Uterus (tissue), 4 donors: ENCODE measurements around the gene TEX19. TPM values are rescaled to one million over a fixed set of nuclear protein-coding genes. Genes with fewer than 3 reads are reported as not detected.

Source experiments
- DNase-seq, 2 donors: peaks; one replicate each; pipeline ENCODE4 v3.0.0-alpha.2; 2019 to 2020
- H3K27ac ChIP-seq, 2 donors: fragments of 200-600 bp; sonication (generic); 1 replicate in 1 of 2; 2 replicates in 1 of 2; pipeline ENCODE4 v1.5.1; 2016 to 2018
- H3K27me3 ChIP-seq, 2 donors: fragments of 200-600 bp; sonication (generic); one replicate each; pipeline ENCODE4 v1.5.1; 2018 to 2019; ENCODE audit warnings: control low read depth in 1 of 2
- H3K36me3 ChIP-seq, 2 donors: fragments of 200-600 bp; sonication (generic); one replicate each; pipeline ENCODE4 v1.5.1; 2019; ENCODE audit warnings: control low read depth in 1 of 2
- H3K4me1 ChIP-seq, 2 donors: fragments of 200-600 bp; sonication (generic); one replicate each; pipeline ENCODE4 v1.5.1; 2018 to 2019; ENCODE audit warnings: control low read depth in 1 of 2
- H3K4me3 ChIP-seq, 2 donors: fragments of 200-600 bp; sonication (generic); 1 replicate in 1 of 2; 2 replicates in 1 of 2; pipeline ENCODE4 v1.5.1; 2018 to 2019; ENCODE audit warnings: mild to moderate bottlenecking in 1 of 2
- H3K9me3 ChIP-seq, 2 donors: fragments of 200-600 bp; sonication (generic); one replicate each; pipeline ENCODE4 v1.5.1; 2019; ENCODE audit warnings: control low read depth in 1 of 2
- CTCF ChIP-seq, 4 experiments: fragments of 200-600 bp in 2 of 4; fragments of 450-650 bp in 2 of 4; sonication (generic) in 2 of 4; IDR thresholded peaks; one replicate each; pipeline ENCODE4 v1.5.1; 2016 to 2019; ENCODE audit warnings: antibody characterized with exemption in 4 of 4, mild to moderate bottlenecking in 2 of 4, moderate library complexity in 1 of 4
- POLR2A ChIP-seq, 2 donors: fragments of 450-650 bp; IDR thresholded peaks; one replicate each; pipeline ENCODE4 v1.6.1; 2016; ENCODE audit warnings: antibody characterized with exemption in 2 of 2, mild to moderate bottlenecking in 1 of 2, moderate library complexity in 1 of 2
- intact Hi-C: fragments of 100-400 bp; cut with DNase I; formaldehyde crosslinking; loops from one replicate; pipeline ENCODE4 v1.15.1; 2023; ENCODE audit warnings: low total_unique reads
- total RNA-seq, 4 donors: library from RNA; depleted of rRNA in 3 of 4; stranded (reverse); fragments of >200 nt in 3 of 4; gene quantifications; one replicate each; pipeline versions ENCODE4 v1.1.0 to v1.2.4, GENCODE V29; 2014 to 2023
- donor health status: DM: yes; HTN: yes; CAD: no.

The TEX19 gene
- total RNA-seq, 4 donors from 2014 or later, result not detected

GRCh38 chr17:82405051-82405450 is 46.0 kb downstream of the TEX19 start:
- H3K27ac ChIP-seq, result no peak overlapping the region
- no peaks in the 10 kb centered on the region for H3K36me3 ChIP-seq
- no peak for DNase-seq
- no peaks in the 10 kb centered on the region for H3K9me3 ChIP-seq
- no peaks in the 10 kb centered on the region for H3K27me3 ChIP-seq
- TF ChIP-seq POLR2A (IDR thresholded peaks at IDR 0.05) (no peak), CTCF (IDR thresholded peaks at IDR 0.05) (no peak)
- H3K4me1 ChIP-seq, result no peaks in the 10 kb centered on the region
- intact Hi-C loops, result no loop called here
- no peak overlapping the region for H3K4me3 ChIP-seq

- Histone ChIP-seq H3K36me3 (no peaks in the 10 kb centered on the region), H3K4me1 (no peaks in the 10 kb centered on the region), H3K4me3 (no peak overlapping the region), H3K27ac (no peak overlapping the region), H3K9me3 (no peaks in the 10 kb centered on the region), H3K27me3 (no peaks in the 10 kb centered on the region)
- intact Hi-C loops, result no loop called here
- no peak for DNase-seq
- TF ChIP-seq POLR2A (IDR thresholded peaks at IDR 0.05), result no peak
- no peak for TF ChIP-seq CTCF (IDR thresholded peaks at IDR 0.05)
Measured at GRCh38 chr17:82406131-82406671, 47.2 kb downstream of the TEX19 start.

- no peaks in the 10 kb centered on the region for H3K36me3 ChIP-seq
- intact Hi-C loops, result no loop called here
Measured at GRCh38 chr17:82407255-82407654, 48.2 kb downstream of the TEX19 start.

DNA sequence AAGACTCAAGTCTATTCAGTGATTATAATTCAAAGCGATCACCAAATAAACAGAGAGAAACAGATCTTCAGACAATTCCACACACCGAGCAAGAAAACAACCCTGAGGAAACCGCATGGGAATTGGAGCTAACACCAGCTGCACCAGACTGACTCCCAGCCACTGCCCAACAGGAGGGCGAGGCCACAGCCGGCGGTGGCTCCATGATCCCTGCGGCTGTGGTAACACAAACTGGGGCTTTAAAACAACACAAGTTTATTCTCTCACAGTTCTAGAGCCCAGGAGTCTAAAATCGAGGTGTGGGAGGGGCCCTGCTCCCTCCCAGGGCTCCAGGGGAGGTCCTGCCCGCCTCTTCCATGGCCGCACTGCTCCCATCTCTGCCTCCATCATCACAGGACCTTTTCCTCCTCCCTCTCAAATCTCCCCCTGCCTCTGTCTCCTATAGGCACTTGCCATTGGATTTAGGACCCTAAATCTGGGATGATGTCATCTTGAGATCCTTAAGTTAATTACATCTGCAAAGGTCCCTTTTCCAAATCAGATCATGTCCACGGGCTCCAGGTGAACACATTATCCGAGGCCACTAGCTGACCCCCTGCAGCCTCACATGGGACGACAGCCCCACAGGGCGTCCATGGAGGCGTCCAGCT is 49.4 kb downstream of the TEX19 start:
- no peak for TF ChIP-seq CTCF (IDR thresholded peaks at IDR 0.05)
- TF ChIP-seq POLR2A (IDR thresholded peaks at IDR 0.05), result no peak
- Histone ChIP-seq H3K36me3 (no peaks in the 10 kb centered on the region), H3K4me1 (no peaks in the 10 kb centered on the region), H3K4me3 (no peak overlapping the region), H3K27ac (no peak overlapping the region), H3K27me3 (no peaks in the 10 kb centered on the region), H3K9me3 (no peaks in the 10 kb centered on the region)
- intact Hi-C loops, result no loop called here
- no peak for DNase-seq

More at GRCh38 chr17:82407255-82407654, 48.2 kb downstream of the TEX19 start:
- Histone ChIP-seq H3K27ac (no peak overlapping the region), H3K4me1 (no peaks in the 10 kb centered on the region), H3K4me3 (no peak overlapping the region), H3K27me3 (no peaks in the 10 kb centered on the region), H3K9me3 (no peaks in the 10 kb centered on the region)
- DNase-seq, result no peak
- no peak for TF ChIP-seq POLR2A (IDR thresholded peaks at IDR 0.05)

- no peaks in the 10 kb centered on the region for H3K9me3 ChIP-seq
- no peak for DNase-seq
- TF ChIP-seq CTCF (IDR thresholded peaks at IDR 0.05) (no peak), POLR2A (IDR thresholded peaks at IDR 0.05) (no peak)
- no peaks in the 10 kb centered on the region for H3K36me3 ChIP-seq
- H3K27me3 ChIP-seq, result no peaks in the 10 kb centered on the region
- no peak overlapping the region for H3K27ac ChIP-seq
- no peak overlapping the region for H3K4me3 ChIP-seq
- H3K4me1 ChIP-seq, result no peaks in the 10 kb centered on the region
- intact Hi-C loops, result no loop called here
Measured at GRCh38 chr17:82408938-82409318, 49.9 kb downstream of the TEX19 start.
